ENCODE data around the gene KCNJ14. TPM values are rescaled to one million over a fixed set of nuclear protein-coding genes. Genes with fewer than 3 reads are reported as not detected.

Gene KCNJ14
- total RNA-seq, 1 donor from 2014 or later = 1.6 TPM

- Mint-ChIP-seq H3K4me1 (ENCODE audit: unreplicated experiment) (peaks cover 2% of the 10 kb centered on the region), H3K36me3 (ENCODE audit: unreplicated experiment) (peaks cover 12% of the 10 kb centered on the region), H3K4me3 (ENCODE audit: unreplicated experiment) (no peak overlapping the region), H3K27ac (ENCODE audit: unreplicated experiment) (no peak overlapping the region), H3K9me3 (ENCODE audit: unreplicated experiment) (no peaks in the 10 kb centered on the region), H3K27me3 (ENCODE audit: unreplicated experiment) (no peaks in the 10 kb centered on the region)
- TF ChIP-seq, protein P1, sequence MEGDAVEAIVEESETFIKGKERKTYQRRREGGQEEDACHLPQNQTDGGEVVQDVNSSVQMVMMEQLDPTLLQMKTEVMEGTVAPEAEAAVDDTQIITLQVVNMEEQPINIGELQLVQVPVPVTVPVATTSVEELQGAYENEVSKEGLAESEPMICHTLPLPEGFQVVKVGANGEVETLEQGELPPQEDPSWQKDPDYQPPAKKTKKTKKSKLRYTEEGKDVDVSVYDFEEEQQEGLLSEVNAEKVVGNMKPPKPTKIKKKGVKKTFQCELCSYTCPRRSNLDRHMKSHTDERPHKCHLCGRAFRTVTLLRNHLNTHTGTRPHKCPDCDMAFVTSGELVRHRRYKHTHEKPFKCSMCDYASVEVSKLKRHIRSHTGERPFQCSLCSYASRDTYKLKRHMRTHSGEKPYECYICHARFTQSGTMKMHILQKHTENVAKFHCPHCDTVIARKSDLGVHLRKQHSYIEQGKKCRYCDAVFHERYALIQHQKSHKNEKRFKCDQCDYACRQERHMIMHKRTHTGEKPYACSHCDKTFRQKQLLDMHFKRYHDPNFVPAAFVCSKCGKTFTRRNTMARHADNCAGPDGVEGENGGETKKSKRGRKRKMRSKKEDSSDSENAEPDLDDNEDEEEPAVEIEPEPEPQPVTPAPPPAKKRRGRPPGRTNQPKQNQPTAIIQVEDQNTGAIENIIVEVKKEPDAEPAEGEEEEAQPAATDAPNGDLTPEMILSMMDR (IDR thresholded peaks at IDR 0.05) = no peak
- no peak for DNase-seq (ENCODE audit: extremely low spot score, unreplicated experiment)
Measured at GRCh38 chr19:48458016-48458415, 2.6 kb downstream of the KCNJ14 start.

- H3K27me3 Mint-ChIP-seq (ENCODE audit: unreplicated experiment) = no peaks in the 10 kb centered on the region
- TF ChIP-seq, protein P1 (IDR thresholded peaks at IDR 0.05) = no peak
- H3K36me3 Mint-ChIP-seq (ENCODE audit: unreplicated experiment) = peaks cover 6% of the 10 kb centered on the region
- H3K4me1 Mint-ChIP-seq (ENCODE audit: unreplicated experiment) = no peaks in the 10 kb centered on the region
- no peak for DNase-seq (ENCODE audit: extremely low spot score, unreplicated experiment)
- no peak overlapping the region for H3K27ac Mint-ChIP-seq (ENCODE audit: unreplicated experiment)
- no peaks in the 10 kb centered on the region for H3K9me3 Mint-ChIP-seq (ENCODE audit: unreplicated experiment)
- H3K4me3 Mint-ChIP-seq (ENCODE audit: unreplicated experiment) = no peak overlapping the region
Measured at GRCh38 chr19:48461651-48461981, 6.2 kb downstream of the KCNJ14 start.

DNA sequence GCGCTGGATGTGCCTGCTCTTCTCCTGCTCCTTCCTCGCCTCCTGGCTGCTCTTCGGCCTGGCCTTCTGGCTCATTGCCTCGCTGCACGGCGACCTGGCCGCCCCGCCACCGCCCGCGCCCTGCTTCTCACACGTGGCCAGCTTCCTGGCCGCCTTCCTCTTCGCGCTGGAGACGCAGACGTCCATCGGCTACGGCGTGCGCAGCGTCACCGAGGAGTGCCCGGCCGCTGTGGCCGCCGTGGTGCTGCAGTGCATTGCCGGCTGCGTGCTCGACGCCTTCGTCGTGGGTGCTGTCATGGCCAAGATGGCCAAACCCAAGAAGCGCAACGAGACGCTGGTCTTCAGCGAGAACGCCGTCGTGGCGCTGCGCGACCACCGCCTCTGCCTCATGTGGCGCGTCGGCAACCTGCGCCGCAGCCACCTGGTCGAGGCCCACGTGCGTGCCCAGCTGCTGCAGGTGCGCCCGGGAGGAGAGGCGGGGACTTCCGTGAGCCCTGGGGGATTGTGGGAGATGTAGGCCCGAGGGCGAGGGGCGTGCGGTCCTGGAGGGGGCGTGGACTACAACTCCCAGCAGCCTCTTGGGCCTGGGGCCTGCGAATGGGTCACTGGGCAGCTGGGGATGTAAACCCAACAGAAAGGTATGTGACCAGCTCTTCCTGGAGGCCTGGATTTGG, 6.7 kb downstream of the KCNJ14 start:
- H3K4me3 Mint-ChIP-seq (ENCODE audit: unreplicated experiment) = no peak overlapping the region
- TF ChIP-seq, protein P1 (IDR thresholded peaks at IDR 0.05) = no peak
- H3K9me3 Mint-ChIP-seq (ENCODE audit: unreplicated experiment) = no peaks in the 10 kb centered on the region
- H3K36me3 Mint-ChIP-seq (ENCODE audit: unreplicated experiment) = peaks cover 5% of the 10 kb centered on the region
- H3K27ac Mint-ChIP-seq (ENCODE audit: unreplicated experiment) = no peak overlapping the region
- H3K27me3 Mint-ChIP-seq (ENCODE audit: unreplicated experiment) = no peaks in the 10 kb centered on the region
- H3K4me1 Mint-ChIP-seq (ENCODE audit: unreplicated experiment) = no peaks in the 10 kb centered on the region
- no peak for DNase-seq (ENCODE audit: extremely low spot score, unreplicated experiment)

GRCh38 chr19:48465215-48465614, 9.8 kb downstream of the KCNJ14 start:
- TF ChIP-seq, protein P1 (IDR thresholded peaks at IDR 0.05) = no peak
- Mint-ChIP-seq H3K9me3 (ENCODE audit: unreplicated experiment) (no peaks in the 10 kb centered on the region), H3K36me3 (ENCODE audit: unreplicated experiment) (peaks cover 3% of the 10 kb centered on the region), H3K27me3 (ENCODE audit: unreplicated experiment) (no peaks in the 10 kb centered on the region), H3K4me3 (ENCODE audit: unreplicated experiment) (no peak overlapping the region), H3K27ac (ENCODE audit: unreplicated experiment) (no peak overlapping the region), H3K4me1 (ENCODE audit: unreplicated experiment) (peaks cover 14% of the 10 kb centered on the region)
- DNase-seq (ENCODE audit: extremely low spot score, unreplicated experiment) = no peak

- Mint-ChIP-seq H3K27ac (ENCODE audit: unreplicated experiment) (no peak overlapping the region), H3K4me3 (ENCODE audit: unreplicated experiment) (no peak overlapping the region), H3K4me1 (ENCODE audit: unreplicated experiment) (peaks cover 22% of the 10 kb centered on the region), H3K9me3 (ENCODE audit: unreplicated experiment) (no peaks in the 10 kb centered on the region), H3K36me3 (ENCODE audit: unreplicated experiment) (peaks cover 7% of the 10 kb centered on the region), H3K27me3 (ENCODE audit: unreplicated experiment) (no peaks in the 10 kb centered on the region)
- TF ChIP-seq, protein P1 (IDR thresholded peaks at IDR 0.05) = no peak
- no peak for DNase-seq (ENCODE audit: extremely low spot score, unreplicated experiment)
Measured at GRCh38 chr19:48466561-48467325, 11.4 kb downstream of the KCNJ14 start.
